HAP-1 (cell line): ENCODE measurements around the gene CLINT1.
A peak's percentile ranks its signal among the peaks of the same experiment; 100 is the strongest.

Source experiments
- DNase-seq, 2 experiments: peaks; one replicate each; pipeline ENCODE4 v3.0.0-alpha.2; 2016 to 2020; ENCODE audit warnings: low spot score in 2 of 2
- H3K27me3 ChIP-seq: fragments of 250-450 bp; sonication (Bioruptor Pico); 2 replicates; pipeline ENCODE4 v1.5.1; 2020; ENCODE audit warnings: low read depth, mild to moderate bottlenecking, moderate library complexity
- H3K36me3 ChIP-seq: fragments of 250-450 bp; sonication (Bioruptor Pico); replicated peaks from 2 replicates; pipeline ENCODE4 v1.5.1; 2020; ENCODE audit warnings: mild to moderate bottlenecking
- H3K4me1 ChIP-seq: fragments of 250-450 bp; sonication (Bioruptor Pico); 2 replicates; pipeline ENCODE4 v1.5.1; 2020; ENCODE audit warnings: mild to moderate bottlenecking
- H3K4me3 ChIP-seq: fragments of 250-450 bp; sonication (Bioruptor Pico); 2 replicates; pipeline ENCODE4 v1.5.1; 2020; ENCODE audit warnings: mild to moderate bottlenecking, moderate library complexity
- H3K9me3 ChIP-seq: fragments of 250-450 bp; sonication (Bioruptor Pico); 2 replicates; pipeline ENCODE4 v1.5.1; 2020; ENCODE audit warnings: mild to moderate bottlenecking, moderate library complexity
- in situ Hi-C: fragments of 300-500 bp; cut with MboI; formaldehyde crosslinking; loops from 3 replicates; pipeline ENCODE4 v1.14.3; 2020; ENCODE audit warnings: low sequenced_read_pairs, inconsistent platforms, mixed read lengths

Gene CLINT1

DNA sequence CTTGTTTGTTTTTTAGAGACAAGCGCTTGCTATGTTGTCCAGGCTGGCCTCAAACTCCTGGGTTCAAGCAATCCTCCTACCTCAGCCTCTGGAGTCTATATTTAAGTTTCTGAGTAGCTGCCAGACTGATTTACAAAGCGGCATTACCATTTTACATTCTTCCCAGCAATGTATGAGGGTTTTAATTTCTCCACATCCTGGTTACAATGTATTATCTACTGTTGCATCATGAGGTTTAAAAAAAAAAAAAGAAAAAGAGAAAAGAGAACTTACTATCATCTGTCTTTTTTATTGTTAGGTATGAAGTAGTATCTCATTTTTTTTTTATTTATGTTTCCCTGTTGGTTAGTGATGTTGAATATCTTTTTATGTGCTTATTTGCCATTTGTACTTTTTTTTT, 18.9 kb upstream of the CLINT1 start:
- Histone ChIP-seq H3K4me3 (no peak overlapping the region), H3K27me3 (no peaks in the 10 kb centered on the region), H3K9me3 (no peaks in the 10 kb centered on the region), H3K4me1 (no peaks in the 10 kb centered on the region), H3K36me3 (no peaks in the 10 kb centered on the region)
- DNase-seq, result no peak
- in situ Hi-C loops, result no loop called here

DNA sequence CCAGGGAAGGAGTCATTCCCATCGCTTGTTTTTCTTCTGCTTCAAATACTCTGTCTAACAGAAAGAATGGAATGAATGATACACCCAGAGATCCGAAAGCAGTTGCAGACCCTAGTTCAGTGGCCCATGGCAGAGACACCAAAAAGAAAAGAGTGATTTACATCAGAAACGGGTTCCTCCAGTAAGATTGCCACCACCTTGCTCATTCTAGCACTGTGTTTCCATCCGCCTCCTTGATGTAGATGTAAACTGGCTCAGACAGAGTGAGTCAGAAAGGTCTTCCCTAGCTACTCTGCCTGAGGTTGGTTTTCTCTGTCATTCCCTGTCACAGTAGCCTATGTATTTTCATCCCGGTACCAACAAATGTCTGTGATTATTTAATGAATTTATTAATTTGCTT, 15.9 kb upstream of the CLINT1 start:
- Histone ChIP-seq H3K36me3 (no peaks in the 10 kb centered on the region), H3K4me1 (peaks cover 12% of the 10 kb centered on the region), H3K4me3 (no peak overlapping the region), H3K27me3 (no peaks in the 10 kb centered on the region), H3K9me3 (no peaks in the 10 kb centered on the region)
- in situ Hi-C loops, result no loop called here
- DNase-seq, result no peak

DNA sequence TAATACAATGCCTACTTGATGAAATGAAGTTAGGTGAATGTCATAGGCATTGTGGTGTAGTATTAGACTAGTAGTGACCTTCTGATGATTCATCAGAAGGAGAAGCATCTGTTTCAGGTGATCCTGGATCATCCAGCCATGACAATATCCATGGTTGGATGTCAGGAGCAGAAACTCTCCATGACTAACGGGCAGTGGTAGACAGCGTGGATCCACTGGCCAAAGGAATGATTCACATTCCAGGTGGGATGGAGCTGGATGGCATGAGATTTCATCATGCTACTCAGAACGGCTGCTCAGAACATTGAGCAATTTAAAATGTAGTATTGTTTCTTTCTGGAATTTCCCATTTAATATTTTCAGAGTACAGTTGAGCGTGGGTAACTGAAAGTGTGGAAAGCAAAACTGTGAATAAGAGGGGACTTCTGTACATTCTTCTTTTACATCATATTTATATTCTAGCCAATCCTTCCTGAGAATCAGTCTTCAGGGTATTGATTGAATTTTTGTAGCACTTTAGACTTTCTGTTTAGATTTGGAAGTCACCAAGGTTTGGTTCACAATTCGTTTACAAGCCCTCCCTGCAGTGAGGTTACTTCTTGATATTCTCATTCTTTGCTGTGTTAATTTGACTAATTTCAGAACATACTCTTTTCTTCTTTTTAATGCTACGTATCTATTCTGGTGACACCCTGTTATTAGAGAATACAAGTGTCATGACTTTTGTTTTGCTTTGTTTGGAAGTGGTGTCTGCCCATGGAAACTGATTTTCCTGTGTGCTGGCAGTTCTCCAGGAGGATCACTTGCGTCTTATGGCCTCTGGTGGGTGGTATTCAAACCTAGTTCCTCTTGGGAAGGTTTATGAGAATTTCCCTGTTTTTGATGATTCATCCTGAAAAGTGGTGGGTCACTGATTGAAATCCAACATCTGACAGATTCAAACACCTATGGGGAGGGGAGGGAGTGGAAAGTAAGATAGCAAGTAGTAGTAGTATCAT, 12.2 kb upstream of the CLINT1 start:
- in situ Hi-C loops, result no loop called here
- Histone ChIP-seq H3K9me3 (no peaks in the 10 kb centered on the region), H3K27me3 (no peaks in the 10 kb centered on the region), H3K4me3 (no peak overlapping the region), H3K36me3 (no peaks in the 10 kb centered on the region), H3K4me1 (peaks cover 12% of the 10 kb centered on the region)
- peak in 1 of 2 experiments; percentile 24 for DNase-seq

DNA sequence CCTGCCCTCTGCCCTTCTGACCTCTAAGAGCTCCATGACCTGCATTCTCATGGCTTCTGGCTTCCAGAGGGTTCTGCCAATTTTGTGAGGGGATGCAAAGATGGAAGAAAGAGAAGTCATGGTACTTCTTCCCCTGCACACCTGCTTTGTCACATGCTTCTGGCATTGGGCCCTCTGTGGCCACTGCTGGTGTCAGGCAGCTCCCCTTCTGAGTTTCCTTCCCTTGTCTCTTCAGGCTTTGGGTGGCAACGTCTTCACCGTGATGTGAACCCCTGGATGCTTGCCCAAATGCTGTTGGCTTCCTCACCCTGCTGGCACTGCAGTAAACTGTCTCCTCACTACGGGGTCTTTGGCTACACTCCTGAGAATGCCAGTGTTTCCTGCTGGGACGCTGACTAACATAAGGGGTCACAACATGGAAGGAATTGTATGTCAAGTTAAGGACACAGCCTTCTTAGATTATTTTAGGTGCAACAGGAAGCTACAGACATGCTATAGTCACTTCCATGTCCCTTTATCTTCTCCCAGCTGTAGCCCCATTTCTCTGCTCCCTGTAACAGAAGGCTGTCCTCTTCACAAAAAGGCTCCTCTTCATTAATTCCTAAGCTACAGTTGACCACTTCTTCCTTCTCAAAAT, 8.9 kb upstream of the CLINT1 start:
- Histone ChIP-seq H3K36me3 (no peaks in the 10 kb centered on the region), H3K4me3 (no peak overlapping the region), H3K27me3 (no peaks in the 10 kb centered on the region), H3K4me1 (peaks cover 12% of the 10 kb centered on the region), H3K9me3 (no peaks in the 10 kb centered on the region)
- in situ Hi-C loops, result no loop called here
- no peak for DNase-seq

DNA sequence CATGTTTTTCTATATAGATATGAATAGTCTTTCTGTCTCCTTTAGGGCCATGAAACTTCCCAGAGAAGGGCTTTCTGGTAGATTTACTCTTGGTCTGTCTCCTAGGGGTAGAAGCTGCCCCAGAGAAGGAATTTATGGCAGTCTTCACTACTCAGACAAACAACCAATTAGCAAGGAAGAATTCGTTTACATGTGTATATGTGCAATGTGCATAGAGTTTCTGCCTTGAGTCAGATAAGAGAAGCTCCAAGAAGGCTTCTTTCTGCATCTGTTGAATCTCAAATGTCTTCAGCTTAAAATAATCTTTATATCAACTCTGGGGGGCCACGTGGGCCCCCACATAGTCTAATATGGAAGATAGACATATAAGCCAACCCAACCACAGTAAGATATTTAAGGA, 7.6 kb upstream of the CLINT1 start:
- Histone ChIP-seq H3K4me3 (no peak overlapping the region), H3K4me1 (peaks cover 17% of the 10 kb centered on the region), H3K9me3 (no peaks in the 10 kb centered on the region), H3K36me3 (no peaks in the 10 kb centered on the region), H3K27me3 (no peaks in the 10 kb centered on the region)
- no peak for DNase-seq
- in situ Hi-C loops, result no loop called here

DNA sequence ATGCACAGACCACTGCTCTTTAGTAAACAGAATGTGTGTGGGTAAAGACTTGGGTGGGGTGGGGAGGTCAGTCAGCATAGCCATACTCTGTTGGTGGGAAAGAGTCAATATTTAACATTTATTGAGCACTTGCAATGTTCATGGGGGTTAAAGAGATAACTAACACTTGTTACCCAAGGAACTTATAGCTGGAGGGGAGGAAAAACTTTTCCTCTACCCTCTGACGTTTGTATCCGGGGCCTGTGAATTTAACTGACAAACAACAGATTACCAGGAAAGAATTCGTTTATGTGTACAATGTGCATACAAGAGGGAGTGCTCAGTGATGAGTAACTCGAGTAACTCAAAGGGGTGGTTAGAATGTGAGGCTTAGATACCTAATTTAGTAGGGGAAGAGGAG, 6.8 kb upstream of the CLINT1 start:
- in situ Hi-C loops, result no loop called here
- DNase-seq, result no peak
- H3K36me3 ChIP-seq, result no peaks in the 10 kb centered on the region
- no peak overlapping the region for H3K4me3 ChIP-seq
- no peaks in the 10 kb centered on the region for H3K27me3 ChIP-seq
- H3K4me1 ChIP-seq, result peaks cover 20% of the 10 kb centered on the region
- no peaks in the 10 kb centered on the region for H3K9me3 ChIP-seq

DNA sequence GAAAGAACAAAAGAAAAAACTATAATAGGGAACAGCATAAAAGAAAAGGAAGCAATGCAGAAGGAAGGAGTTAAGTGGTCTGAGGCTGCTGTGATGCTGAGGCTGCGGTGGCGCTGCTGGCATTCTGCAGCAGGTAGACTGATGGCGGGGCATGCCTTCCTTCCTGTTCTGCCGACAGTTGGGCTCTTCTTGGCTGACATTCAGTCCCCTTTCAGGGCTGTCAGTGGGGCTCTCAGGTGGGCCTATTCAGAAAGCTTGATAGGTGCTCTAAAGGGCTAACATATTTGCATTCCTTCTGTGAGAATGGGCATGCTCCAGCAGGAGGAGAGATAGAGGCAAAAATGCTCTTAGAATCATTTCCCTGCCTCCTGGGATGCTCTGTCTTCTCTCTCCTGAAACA, 5.1 kb upstream of the CLINT1 start:
- no peaks in the 10 kb centered on the region for H3K9me3 ChIP-seq
- no peak for DNase-seq
- H3K36me3 ChIP-seq, result no peaks in the 10 kb centered on the region
- peaks cover 13% of the 10 kb centered on the region for H3K4me1 ChIP-seq
- no peak overlapping the region for H3K4me3 ChIP-seq
- H3K27me3 ChIP-seq, result no peaks in the 10 kb centered on the region
- in situ Hi-C loops, result no loop called here

DNA sequence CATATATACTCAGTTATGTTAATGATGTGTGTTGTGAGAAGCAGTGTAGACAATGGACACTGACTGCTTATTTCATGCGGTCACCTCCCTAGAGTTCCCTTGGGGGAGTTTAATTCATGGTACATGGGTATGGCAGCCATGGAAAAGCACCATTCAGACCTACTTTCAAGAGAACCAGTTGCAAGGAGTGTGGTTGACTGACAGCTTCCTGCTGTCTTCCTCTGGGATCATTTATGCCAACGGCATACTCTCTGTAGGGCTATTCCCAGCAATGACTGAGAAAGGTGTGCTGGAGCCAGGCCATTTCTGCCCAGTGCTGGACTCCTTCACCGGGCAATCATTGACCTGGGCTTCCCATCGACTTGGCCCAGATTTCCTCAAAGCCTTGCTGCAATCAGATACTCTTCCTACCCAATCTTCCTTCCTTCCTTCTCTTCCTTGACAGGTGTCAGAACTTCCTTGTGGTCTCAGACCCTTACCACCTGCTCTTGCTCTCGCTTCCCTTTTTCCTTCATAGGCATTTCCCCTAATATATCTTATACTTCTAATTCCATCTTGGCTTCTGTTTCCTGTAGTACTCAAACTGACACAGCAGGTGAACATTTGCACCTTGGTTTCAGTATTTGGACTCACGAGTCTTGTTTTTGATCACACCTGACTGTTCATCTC, 3.4 kb upstream of the CLINT1 start:
- Histone ChIP-seq H3K9me3 (no peaks in the 10 kb centered on the region), H3K4me1 (peaks cover 13% of the 10 kb centered on the region), H3K4me3 (no peak overlapping the region), H3K27me3 (no peaks in the 10 kb centered on the region), H3K36me3 (no peaks in the 10 kb centered on the region)
- in situ Hi-C loops, result no loop called here
- DNase-seq, result no peak

DNA sequence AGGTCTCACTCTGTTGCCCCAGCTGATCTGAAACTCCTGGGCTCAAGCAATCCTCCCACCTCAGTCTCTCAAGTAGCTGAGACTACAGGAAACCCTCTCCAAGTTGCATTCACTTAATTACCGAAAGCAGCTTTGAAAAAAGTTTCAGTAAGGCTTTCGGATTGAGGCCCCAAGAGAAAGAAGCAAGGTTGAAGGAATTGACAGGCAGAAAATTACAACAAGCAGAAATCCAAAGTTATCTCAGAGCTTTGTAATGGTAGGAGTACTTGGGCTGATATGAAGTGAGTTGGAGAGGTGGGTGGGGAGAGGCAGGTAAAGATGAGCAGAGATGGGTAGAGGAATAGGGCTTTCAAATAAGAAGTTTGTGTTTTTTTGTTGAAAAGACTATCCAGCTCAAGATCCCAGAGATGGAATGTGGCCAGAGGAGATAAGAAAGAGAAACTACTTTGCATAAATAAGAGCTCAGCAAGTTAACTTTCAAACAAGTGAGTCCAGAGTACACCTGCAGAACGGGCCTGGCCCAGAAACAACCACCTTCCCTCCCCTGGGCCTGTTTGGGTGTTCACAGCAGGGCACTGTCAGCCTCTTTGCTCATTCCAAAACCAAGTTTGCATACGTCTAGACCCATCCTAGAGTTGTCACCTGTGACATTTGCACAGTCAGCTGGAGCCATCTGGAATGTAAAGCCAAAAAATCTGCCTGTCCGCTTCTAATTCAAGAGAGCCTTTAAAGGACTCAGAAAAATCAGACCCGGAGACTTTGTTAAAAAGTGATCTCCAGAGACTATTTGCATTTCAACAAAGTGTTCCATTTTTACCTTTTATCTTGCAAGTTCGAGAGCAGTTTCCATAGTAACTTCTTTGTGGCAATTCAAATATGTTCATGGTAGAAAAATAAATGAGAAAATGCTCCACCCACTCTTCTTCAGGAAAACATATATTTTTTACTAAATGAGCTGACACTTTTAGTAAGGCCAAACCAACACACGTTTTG, 2.2 kb upstream of the CLINT1 start:
- in situ Hi-C loops, result no loop called here
- H3K4me1 ChIP-seq, result peaks cover 15% of the 10 kb centered on the region

DNA sequence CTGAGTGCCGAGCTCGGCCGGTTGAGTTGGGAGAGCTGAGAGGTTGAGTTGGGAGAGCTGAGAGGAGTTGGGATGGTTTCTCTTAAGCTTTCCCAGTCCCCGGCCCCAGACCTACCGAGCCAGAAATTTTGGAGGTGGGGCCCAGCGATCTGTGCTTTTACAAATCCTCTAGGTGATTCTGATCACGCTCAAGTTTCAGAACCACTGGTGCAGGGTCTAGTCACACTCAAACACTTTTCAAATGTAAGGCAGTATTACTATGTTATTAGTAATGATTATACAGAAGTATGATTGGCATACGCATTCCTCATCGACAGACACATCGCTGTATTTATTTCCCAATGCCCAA, 256 bp upstream of the CLINT1 start:
- Histone ChIP-seq H3K4me1 (peaks cover 23% of the 10 kb centered on the region), H3K4me3 (peak overlapping the region; percentile 77), H3K9me3 (no peaks in the 10 kb centered on the region), H3K36me3 (no peaks in the 10 kb centered on the region), H3K27me3 (no peaks in the 10 kb centered on the region)
- in situ Hi-C loops, result no loop called here
- no peak for DNase-seq

More for the DNA sequence above, 2.2 kb upstream of the CLINT1 start:
- Histone ChIP-seq H3K4me3 (no peak overlapping the region), H3K9me3 (no peaks in the 10 kb centered on the region), H3K36me3 (no peaks in the 10 kb centered on the region), H3K27me3 (no peaks in the 10 kb centered on the region)
- DNase-seq, result peak; percentile 46 to 86

DNA sequence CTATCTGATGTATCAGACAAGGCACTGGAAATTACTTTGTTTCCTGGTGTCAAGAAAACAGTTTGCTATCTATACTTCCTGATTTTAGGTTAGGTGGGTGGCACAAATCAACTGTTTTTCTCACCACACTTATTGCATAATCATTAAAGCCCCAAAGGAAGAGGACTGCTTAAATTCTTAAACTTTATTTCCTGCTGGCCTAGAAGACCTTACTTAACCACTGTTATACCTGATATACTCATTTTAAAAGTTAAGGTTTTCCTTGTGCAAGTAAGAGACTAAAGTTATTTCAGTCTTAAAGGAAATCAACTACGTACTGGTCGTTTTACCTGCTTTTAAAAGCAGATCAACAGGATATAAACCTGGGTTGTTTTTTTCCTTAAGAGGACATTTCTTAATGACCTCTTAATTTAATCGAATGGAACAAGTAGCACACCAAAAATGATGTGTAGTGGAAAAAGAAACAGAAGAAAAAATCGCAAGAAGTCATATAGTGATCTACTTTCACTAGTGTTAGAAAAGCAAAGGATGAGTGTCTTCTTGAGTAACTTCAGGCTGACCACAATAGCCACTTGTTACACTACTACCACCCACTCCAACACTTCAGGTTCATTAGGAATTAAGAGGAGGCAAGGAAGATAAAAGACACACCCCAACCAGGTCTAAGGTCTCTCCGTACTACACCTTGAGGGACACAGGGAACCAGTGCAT, 974 bp downstream of the CLINT1 start:
- Histone ChIP-seq H3K4me1 (peaks cover 23% of the 10 kb centered on the region), H3K36me3 (no peaks in the 10 kb centered on the region), H3K27me3 (no peaks in the 10 kb centered on the region), H3K4me3 (peak overlapping the region; percentile 77), H3K9me3 (no peaks in the 10 kb centered on the region)
- in situ Hi-C loops, result no loop called here
- DNase-seq, result no peak

DNA sequence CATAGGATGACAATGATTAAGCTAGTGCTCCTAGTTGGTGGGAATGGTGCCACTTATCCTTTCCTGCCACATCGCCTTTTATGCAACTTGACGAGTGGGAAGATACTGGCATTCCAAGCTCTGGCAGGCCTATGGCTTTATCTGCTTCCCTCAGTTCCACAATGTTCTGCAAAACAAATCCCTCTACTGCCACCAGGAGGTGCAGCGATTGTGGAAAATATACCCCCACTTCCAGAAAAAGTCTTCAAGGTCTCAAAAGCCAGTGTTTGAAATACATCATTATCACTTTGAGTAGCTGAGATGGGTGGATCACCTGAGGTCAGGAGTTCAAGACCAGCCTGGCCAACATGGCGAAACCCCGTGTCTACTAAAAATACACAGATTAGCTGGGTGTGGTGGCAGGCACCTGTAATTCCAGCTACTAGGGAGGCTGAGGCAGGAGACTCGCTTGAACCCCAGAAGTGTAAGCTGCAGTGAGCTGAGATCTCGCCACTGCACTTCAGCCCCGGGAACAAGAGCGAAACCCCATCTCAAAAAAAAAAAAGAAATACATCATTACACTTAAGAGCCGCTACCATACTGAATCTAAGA, 3.4 kb downstream of the CLINT1 start:
- peak; percentile 73 to 75 for DNase-seq
- no peaks in the 10 kb centered on the region for H3K27me3 ChIP-seq
- H3K4me1 ChIP-seq, result peaks cover 9% of the 10 kb centered on the region
- H3K4me3 ChIP-seq, result no peak overlapping the region
- in situ Hi-C loops, result no loop called here
- H3K36me3 ChIP-seq, result no peaks in the 10 kb centered on the region
- no peaks in the 10 kb centered on the region for H3K9me3 ChIP-seq
